H1 (cell line): ENCODE measurements around the gene MS4A7. TPM values are rescaled to one million over a fixed set of nuclear protein-coding genes. Genes with fewer than 3 reads are reported as not detected.

Source experiments
- ASH2L ChIP-seq: fragments of 200-600, 300-600 bp; sonication (generic); IDR thresholded peaks from one replicate; pipeline ENCODE4 v1.7.1; 2017; ENCODE audit warnings: low read length
- BACH1 ChIP-seq: IDR thresholded peaks from 2 replicates; pipeline ENCODE4 v1.6.1; 2012; ENCODE audit warnings: low read length, improper control_type of control experiment
- BRCA1 ChIP-seq: IDR thresholded peaks from 2 replicates; pipeline ENCODE4 v1.6.1; 2012; ENCODE audit warnings: low read depth, low read length, improper control_type of control experiment
- CBX5 ChIP-seq: fragments of 300-800, 300-1000 bp; sonication (generic); IDR thresholded peaks from 2 replicates; pipeline ENCODE4 v1.7.1; 2016; ENCODE audit warnings: antibody characterized with exemption, low read length, low read depth
- GABPA ChIP-seq: IDR thresholded peaks from 2 replicates; pipeline ENCODE4 v1.6.1; 2011; ENCODE audit warnings: mild to moderate bottlenecking, low read length, moderate library complexity, borderline replicate concordance; ENCODE audit not compliant: insufficient read depth
- KDM1A ChIP-seq: fragments of 200-600, 300-600 bp; sonication (generic); IDR thresholded peaks from 2 replicates; pipeline ENCODE4 v1.7.1; 2016; ENCODE audit warnings: mild to moderate bottlenecking, low read length, borderline replicate concordance
- TCF12 ChIP-seq: IDR thresholded peaks from 2 replicates; pipeline ENCODE4 v1.6.1; 2011; ENCODE audit warnings: low read depth, mild to moderate bottlenecking, low read length
- TEAD4 ChIP-seq: IDR thresholded peaks from 2 replicates; pipeline ENCODE4 v1.6.1; 2012; ENCODE audit warnings: low read depth, low read length, inconsistent platforms, mixed read lengths
- ZNF274 ChIP-seq: IDR thresholded peaks from 2 replicates; pipeline ENCODE4 v1.7.0; 2012; ENCODE audit warnings: low read length, borderline replicate concordance; ENCODE audit errors: extremely low read depth
- polyA plus RNA-seq, 7 experiments: library from polyadenylated mRNA; depleted of rRNA in 3 of 7; stranded (reverse) in 5 of 7; unstranded in 2 of 7; fragments of >200 nt in 5 of 7; fragments of 200-250 nt in 2 of 7; gene quantifications; 1 replicate in 5 of 7; 2 replicates in 1 of 7; 4 replicates in 1 of 7; pipeline versions ENCODE4 v1.2.1 to v1.2.3, GENCODE V29; 2011 to 2013; ENCODE audit warnings: missing spikeins in 2 of 7, mixed read lengths in 2 of 7
- total RNA-seq: library from RNA; stranded (reverse); fragmentation: NEBNext Ultra II Directional; extraction: Animal tissue kit (Norgen Biotek cat#: 25700); gene quantifications from 2 replicates; pipeline ENCODE4 v1.2.1, GENCODE V29; 2021
- TF ChIP-seq, protein P1 (sequence below): fragments of 300-600 bp; sonication (generic); IDR thresholded peaks from 2 replicates; pipeline ENCODE4 v1.7.1; 2012; ENCODE audit warnings: low read length, moderate library complexity, mild to moderate bottlenecking, inconsistent platforms; ENCODE audit not compliant: insufficient replicate concordance
- TF ChIP-seq, protein P2 (sequence below): IDR thresholded peaks from 2 replicates; pipeline ENCODE4 v1.6.1; 2012; ENCODE audit warnings: low read length, inconsistent platforms

Gene MS4A7
- total and polyA plus RNA-seq, 2 of the 8 experiments (the other 6 are each of a cell fraction or from before 2014, with no cell fraction given), result not detected

DNA sequence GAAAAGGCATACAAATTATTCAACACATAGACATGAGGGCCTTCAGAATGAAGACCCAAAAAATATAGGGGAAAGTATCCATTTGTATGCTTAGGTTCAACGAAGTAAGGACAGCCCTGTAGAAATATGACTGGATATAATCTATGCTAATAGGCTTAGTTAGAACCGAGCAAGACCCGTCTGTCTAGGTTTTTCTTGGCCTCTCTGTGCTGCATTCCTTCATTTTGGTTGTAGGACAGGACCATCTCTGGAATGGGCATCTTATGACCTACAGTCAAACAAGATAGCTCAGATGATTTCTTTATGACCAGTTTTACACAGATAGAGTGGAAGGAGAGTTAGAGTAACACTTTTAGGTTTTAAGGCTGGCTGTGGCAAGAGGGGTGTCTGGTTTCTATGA, 5.6 kb upstream of the MS4A7 start (continued):
- TF ChIP-seq, protein P1, sequence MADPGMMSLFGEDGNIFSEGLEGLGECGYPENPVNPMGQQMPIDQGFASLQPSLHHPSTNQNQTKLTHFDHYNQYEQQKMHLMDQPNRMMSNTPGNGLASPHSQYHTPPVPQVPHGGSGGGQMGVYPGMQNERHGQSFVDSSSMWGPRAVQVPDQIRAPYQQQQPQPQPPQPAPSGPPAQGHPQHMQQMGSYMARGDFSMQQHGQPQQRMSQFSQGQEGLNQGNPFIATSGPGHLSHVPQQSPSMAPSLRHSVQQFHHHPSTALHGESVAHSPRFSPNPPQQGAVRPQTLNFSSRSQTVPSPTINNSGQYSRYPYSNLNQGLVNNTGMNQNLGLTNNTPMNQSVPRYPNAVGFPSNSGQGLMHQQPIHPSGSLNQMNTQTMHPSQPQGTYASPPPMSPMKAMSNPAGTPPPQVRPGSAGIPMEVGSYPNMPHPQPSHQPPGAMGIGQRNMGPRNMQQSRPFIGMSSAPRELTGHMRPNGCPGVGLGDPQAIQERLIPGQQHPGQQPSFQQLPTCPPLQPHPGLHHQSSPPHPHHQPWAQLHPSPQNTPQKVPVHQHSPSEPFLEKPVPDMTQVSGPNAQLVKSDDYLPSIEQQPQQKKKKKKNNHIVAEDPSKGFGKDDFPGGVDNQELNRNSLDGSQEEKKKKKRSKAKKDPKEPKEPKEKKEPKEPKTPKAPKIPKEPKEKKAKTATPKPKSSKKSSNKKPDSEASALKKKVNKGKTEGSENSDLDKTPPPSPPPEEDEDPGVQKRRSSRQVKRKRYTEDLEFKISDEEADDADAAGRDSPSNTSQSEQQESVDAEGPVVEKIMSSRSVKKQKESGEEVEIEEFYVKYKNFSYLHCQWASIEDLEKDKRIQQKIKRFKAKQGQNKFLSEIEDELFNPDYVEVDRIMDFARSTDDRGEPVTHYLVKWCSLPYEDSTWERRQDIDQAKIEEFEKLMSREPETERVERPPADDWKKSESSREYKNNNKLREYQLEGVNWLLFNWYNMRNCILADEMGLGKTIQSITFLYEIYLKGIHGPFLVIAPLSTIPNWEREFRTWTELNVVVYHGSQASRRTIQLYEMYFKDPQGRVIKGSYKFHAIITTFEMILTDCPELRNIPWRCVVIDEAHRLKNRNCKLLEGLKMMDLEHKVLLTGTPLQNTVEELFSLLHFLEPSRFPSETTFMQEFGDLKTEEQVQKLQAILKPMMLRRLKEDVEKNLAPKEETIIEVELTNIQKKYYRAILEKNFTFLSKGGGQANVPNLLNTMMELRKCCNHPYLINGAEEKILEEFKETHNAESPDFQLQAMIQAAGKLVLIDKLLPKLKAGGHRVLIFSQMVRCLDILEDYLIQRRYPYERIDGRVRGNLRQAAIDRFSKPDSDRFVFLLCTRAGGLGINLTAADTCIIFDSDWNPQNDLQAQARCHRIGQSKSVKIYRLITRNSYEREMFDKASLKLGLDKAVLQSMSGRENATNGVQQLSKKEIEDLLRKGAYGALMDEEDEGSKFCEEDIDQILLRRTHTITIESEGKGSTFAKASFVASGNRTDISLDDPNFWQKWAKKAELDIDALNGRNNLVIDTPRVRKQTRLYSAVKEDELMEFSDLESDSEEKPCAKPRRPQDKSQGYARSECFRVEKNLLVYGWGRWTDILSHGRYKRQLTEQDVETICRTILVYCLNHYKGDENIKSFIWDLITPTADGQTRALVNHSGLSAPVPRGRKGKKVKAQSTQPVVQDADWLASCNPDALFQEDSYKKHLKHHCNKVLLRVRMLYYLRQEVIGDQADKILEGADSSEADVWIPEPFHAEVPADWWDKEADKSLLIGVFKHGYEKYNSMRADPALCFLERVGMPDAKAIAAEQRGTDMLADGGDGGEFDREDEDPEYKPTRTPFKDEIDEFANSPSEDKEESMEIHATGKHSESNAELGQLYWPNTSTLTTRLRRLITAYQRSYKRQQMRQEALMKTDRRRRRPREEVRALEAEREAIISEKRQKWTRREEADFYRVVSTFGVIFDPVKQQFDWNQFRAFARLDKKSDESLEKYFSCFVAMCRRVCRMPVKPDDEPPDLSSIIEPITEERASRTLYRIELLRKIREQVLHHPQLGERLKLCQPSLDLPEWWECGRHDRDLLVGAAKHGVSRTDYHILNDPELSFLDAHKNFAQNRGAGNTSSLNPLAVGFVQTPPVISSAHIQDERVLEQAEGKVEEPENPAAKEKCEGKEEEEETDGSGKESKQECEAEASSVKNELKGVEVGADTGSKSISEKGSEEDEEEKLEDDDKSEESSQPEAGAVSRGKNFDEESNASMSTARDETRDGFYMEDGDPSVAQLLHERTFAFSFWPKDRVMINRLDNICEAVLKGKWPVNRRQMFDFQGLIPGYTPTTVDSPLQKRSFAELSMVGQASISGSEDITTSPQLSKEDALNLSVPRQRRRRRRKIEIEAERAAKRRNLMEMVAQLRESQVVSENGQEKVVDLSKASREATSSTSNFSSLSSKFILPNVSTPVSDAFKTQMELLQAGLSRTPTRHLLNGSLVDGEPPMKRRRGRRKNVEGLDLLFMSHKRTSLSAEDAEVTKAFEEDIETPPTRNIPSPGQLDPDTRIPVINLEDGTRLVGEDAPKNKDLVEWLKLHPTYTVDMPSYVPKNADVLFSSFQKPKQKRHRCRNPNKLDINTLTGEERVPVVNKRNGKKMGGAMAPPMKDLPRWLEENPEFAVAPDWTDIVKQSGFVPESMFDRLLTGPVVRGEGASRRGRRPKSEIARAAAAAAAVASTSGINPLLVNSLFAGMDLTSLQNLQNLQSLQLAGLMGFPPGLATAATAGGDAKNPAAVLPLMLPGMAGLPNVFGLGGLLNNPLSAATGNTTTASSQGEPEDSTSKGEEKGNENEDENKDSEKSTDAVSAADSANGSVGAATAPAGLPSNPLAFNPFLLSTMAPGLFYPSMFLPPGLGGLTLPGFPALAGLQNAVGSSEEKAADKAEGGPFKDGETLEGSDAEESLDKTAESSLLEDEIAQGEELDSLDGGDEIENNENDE, result no peak
- TF ChIP-seq BRCA1 (no peak), GABPA (no peak), CBX5 (no peak), KDM1A (no peak), TCF12 (no peak), BACH1 (no peak), ASH2L (no peak), TEAD4 (no peak), ZNF274 (no peak)
- TF ChIP-seq, protein P2, sequence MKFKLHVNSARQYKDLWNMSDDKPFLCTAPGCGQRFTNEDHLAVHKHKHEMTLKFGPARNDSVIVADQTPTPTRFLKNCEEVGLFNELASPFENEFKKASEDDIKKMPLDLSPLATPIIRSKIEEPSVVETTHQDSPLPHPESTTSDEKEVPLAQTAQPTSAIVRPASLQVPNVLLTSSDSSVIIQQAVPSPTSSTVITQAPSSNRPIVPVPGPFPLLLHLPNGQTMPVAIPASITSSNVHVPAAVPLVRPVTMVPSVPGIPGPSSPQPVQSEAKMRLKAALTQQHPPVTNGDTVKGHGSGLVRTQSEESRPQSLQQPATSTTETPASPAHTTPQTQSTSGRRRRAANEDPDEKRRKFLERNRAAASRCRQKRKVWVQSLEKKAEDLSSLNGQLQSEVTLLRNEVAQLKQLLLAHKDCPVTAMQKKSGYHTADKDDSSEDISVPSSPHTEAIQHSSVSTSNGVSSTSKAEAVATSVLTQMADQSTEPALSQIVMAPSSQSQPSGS, result no peak
